ENCODE data around the gene INPP5A.

- TF ChIP-seq POLR2AphosphoS5 (IDR thresholded peaks at IDR 0.05; ENCODE audit: low read depth, low read length) (no peak), TAF1 (IDR thresholded peaks at IDR 0.05; ENCODE audit: low read depth, low read length) (no peak), POLR2A (IDR thresholded peaks at IDR 0.05; ENCODE audit: low read depth, low read length) (no peak)
These were observed 252.9 kb downstream of the INPP5A start for GRCh38 chr10:132790470-132790869.
